ENCODE measurements around the gene C2orf49.
A peak's percentile ranks its signal among the peaks of the same experiment; 100 is the strongest.
"Not testable (repeated sequence)": the region's sequence is repeated elsewhere in the genome, so short reads cannot be mapped to it uniquely, and the experiment has no call there.

The C2orf49 gene

DNA sequence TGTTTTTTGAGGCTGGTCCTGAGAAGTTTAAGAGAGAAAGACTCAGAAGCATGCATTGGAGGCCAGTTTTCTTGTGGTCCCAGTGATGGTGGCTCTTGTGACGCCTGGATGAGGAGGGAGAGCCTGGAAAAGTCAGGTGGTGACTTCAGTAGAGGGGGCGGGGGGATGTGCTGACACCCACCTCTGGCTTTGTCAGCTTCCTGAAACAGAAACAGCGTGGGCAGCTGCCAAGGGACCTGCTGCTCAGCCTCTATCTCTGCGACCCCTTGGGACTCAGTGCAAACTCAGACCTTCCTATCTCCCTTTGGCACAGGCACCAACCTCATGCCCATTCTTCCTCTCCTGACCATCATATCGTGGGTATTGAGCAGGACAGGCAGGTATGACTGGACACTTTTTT, 14.2 kb upstream of the C2orf49 start:
- DNase-seq: no peak

DNA sequence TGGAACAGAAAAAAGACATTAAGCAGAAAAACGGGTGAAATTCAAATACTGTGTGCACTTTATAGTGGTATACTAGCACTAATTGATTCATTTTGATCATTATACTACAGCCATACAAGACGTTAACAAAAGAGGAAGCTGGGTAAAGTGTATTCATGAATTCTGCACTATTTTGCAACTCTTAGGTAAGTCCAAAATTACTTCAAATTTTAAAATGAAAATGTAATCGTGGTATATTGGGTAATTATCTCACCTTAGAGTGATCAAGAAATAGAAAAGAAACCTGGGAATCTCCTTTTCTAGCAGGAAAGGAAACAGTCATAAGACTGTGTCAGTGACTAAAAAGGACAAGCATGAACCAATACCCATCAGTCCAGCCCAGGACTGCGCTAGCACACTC, 13.2 kb upstream of the C2orf49 start:
- no peak for DNase-seq

DNA sequence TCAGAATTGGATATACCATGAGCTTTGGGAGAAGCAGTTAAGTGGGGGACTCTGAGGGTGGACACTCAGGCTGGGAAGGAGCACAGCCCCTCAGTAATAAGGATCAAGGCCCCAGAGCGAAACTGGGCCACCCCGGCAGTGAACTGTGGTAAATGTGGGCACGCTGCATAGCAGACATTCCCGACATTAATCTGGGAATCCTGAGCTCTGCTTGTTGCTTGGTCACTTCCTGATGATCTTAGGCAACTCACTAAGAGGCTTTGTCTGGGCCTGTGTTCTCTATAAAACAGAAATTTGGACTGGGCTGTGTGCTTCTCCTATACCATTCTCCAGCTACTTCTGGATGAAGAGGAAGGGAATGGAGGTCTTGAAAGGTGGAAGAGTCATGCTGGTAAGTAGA, 12.6 kb upstream of the C2orf49 start:
- no peak for DNase-seq

DNA sequence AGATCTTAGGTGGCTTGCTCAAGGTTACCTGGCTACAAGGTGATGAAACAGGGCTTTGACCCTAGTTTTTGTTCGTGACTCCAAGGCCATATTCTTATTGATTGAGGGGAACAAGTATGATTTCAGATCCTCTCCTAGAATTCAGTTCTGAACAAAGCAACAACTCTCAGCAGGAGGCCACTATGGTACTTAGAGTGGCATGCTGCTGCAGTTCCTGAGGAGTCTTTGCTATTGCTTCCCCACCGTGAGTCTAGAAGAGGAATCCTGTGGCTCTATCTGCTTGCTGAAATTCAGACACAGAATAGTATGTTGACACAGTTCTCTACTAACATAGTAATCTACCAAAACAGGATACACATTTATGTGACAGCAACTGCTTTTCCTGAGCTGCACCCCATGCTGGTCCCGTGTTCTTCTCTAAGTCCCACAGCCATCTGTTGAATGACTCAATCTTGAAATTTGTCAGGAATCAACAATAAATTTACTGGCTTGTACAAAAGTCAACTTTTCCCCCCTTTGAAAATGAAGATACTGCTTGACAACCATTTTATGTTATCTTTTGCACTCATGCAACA, 11.9 kb upstream of the C2orf49 start:
- no peak for DNase-seq

DNA sequence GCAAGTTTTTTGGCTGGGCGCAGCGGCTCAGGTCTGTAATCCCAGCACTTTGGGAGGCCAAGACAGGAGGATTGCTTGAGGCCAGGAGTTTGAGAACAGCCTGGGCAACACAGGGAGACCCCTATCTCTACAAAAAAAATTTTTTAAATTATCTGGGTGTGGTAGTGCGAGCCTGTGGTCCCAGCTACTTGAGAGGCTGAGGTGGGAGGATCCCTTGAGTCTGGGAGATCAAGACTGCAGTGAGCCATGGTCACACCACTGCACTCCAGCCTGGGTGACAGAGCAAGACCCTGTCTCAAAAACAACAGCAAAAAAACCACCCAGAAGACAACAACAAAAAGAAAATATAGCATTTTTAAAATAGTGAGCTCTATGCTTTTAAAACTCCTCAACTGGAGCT, 10.1 kb upstream of the C2orf49 start:
- DNase-seq: not testable (repeated sequence)

DNA sequence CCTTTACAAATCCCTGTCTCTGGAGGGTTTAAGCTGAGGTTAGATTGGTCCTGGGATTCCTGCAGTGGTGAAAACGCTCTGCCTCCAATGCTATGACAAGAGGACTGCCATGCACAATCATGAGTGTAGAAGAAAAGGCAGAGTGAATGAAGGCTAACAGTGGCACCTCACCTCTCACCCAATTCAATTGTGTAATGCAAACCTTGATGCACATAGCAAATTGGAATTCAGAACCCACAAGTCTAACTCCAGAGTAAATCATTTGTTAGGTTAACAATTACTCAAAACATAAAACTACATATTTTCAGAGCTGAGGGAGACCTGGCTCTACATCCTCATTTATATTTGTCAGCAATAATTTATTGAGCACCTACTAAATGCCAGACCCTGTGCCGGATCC, 9.7 kb upstream of the C2orf49 start:
- DNase-seq: no peak

DNA sequence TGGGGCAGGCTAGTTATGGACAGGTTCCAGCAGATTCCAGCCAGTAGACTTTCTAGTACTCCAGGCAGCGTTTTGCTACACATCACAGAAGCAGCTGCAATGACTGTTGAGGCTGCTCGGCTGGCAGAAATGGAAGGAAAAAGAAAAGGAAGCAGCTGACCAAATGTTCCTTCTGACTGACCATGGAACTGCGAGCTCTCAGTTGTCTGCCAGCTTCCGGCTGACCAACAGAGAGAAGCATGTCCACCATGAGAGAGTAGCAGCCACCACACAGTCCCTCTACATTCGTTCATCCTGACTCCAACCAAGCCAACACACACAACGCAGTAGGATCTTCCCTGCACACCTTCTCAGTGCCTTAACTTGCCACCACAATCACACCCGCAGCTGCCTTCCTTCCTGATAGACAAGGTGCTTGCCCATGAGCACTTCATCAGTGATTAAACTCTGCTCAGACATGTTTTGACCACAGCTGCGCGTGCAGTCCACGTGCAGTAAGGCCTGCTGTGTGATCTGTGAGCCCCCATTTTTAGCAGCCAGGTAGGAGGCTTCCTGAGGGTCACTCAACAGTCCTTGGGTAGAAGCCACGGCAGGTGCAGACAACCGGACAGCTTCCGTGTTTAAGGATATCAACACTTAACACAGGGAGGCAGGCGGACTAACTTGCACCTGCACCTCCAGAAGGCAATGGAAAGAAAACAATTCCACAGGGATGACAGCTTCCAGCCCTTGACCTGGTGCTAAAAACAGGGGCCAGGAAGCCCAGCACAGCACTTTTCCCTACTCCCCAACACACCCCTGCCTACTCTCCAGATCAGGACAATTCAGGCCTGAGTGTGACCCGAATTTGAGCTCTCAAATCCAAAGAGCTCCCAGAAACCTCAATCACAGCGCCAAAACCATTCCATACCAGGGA, 8.8 kb upstream of the C2orf49 start:
- DNase-seq: peak; percentile 25

DNA sequence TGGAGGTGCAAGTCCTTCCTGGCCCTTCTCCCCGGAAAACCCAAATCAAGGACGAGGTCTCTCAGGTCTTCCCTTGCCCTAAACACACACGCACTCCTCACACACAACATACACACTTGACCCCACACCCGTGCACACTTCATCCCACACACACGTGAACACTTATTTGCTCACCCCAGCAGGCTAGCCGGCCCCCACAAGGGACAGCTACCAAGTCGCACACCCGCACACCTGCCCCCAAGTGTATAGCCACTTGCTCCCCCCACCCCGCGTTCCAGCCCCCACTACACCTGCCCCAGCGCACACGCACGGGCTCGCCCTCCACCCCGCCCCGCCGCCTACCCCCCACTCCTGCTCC, 8.2 kb upstream of the C2orf49 start:
- DNase-seq: no peak

DNA sequence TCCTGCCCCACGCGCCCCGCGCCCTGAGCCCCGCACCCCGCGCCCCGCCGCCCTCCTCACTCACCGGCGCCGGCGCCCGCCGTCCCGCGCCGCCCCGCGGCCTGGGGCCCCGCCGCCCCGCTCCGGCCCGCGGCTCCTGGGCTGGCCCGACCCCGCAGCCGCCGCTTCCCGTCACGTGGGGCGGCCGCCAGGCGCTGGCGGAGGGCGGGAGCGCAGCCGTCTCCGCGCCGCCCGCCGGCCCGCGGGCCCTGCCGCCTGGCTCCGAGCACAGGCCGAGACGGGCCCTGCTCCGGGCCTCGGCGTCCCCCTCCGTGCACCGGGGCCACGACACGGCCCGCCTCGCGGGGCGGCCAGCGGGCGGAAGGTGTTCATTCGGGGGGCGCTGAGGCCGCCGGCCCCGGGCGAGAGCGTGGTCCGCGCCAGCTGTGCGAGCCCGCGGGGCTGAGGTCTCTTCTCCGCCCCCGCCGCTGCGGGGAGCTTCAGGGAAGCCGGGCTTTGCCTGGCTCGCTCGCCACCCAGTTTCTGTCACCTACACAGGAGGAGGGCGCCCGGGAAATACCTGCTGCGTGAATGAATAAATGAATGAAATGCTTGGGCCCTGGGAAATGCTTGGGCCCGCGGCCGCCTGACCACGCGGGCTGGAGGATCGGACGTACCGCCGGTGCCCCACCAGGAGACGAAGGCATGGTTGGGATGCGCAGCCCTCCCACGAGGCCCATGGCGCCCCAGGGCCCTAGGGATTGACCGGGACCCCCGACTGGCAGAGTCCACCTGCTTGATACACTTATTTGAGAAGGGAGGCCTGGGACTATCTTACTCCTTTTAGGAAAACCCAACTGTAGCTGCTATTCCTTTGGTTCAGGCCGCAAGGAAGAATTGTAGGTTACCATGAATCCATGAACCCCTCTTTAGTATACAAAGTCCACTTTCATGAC, 7.5 kb upstream of the C2orf49 start, which contains the start of gene TGFBRAP1:
Gene TGFBRAP1 (minus strand): TSS at position 175 of the 935 bp plus-strand sequence. CDS start 21,434 bp downstream, outside the sequence.
- DNase-seq: peak; percentile 71

DNA sequence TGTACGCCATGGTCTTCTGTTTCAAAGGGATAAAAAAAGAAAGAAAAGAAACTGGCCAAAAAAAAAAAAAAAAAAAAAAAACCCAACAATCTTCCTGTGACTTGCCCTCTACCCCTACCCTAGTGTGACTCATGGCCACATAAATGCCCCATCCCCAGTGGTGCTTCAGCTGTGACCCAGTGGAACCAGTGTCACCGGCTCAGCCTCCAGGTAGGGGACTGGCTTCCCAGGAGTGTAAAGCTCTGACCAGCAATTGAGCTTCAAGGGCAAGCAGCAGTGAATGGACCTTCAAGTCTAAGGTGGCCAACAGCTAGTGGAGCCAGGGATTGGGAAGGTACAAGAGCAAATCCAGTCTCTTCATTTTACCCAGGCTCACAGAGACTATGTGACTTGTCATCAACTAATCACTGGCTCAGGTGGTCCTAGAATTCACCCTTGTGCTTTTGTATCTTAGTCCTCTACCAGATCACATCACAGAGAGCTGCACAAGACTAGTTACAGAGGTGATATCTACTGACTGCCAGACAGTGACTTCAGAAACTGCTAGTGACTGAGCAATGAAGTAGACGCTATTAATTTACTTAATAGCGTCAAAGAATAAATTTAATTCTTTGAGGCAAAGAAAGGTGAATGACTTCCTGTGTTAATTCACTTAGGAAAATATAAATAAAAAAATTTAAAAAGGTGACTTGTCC, 6.5 kb upstream of the C2orf49 start:
- DNase-seq: no peak

DNA sequence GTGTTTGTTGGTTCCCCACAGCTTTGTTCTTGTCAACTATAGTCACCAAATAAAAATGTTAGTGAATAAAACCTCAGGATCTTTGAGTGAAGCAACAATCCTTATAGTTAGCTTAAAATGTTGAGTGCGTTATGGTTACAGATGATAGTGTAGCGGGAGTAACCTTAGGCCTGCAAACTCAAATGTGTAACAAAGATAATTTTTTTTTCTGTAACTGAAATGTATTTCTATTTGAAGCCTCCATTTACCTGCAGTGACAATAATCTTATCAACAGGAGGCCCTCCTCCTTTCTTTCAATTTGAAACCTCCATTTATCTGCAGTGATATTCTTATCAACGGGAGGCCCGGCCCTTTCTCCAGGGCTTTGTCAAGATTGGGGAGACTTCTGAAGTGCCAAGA, 3.1 kb upstream of the C2orf49 start:
- no peak for DNase-seq

DNA sequence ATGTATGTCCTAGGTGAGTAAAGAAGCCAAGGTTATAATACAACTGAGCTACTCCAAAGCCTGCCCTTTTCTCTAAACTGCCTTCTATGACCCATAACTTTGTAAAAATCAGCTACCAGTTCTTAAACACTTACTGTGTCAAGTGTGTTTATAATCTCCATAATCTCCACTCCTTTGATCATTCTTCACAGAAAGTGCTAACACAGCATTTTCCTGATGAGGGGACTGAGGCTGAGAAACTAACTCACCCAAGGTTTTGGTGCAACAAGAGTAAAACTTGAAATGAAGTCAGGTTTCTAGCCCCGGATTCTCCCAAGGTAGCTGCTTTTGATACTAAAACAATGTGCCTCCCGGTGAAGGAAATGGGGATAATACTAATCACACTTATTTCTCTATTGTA, 1.9 kb upstream of the C2orf49 start:
- DNase-seq: no peak

DNA sequence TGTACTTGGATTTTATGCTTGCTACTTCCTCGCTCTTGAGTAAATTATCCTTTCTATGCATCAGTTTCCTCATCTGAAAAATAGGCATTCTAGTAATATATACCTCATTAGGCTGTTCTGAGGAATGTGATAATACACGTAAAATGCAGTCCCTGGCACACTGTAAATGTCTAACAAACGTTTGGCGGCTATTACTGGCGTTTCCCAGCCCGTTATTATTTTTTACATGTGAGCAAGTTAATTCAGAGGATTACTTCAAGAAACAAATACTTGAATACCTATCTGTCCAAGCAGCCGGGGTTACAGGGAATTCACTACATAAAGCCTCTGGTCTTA, 586 bp upstream of the C2orf49 start:
- DNase-seq: no peak

DNA sequence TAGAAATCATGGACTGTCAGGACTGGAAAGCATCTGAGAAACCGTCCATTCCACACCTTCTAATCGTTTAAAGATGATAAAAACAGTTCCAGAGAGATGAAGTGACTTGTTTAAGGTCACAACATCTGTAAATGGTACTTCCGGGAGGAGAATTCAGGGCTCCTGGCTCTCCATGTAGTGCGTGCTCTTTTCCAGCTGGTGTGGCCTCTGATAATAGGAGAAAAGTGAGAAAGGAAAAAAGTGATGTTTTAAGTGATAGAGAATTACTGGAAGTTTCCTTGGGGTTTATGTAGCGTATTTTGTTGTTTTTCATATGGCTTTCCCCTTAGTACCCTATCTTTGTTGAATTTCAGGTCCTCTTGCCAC, 663 bp downstream of the C2orf49 start:
- no peak for DNase-seq

DNA sequence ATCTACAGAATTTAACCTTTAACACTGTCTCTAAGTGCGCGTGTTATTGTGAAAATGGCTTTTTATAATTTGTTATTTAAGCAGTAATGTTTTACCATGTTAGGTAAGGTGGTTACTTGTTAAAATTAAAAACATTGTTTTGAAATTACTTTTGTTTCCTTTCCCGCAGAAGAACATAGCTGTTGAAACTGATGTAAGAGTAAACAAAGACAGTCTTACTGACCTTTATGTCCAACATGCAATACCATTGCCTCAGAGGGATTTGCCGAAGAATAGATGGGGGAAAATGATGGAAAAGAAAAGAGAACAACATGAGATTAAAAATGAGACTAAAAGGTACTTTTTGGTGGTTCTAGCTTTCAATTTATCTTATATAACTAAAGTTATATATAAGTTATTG, 2.1 kb downstream of the C2orf49 start:
- no peak for DNase-seq

DNA sequence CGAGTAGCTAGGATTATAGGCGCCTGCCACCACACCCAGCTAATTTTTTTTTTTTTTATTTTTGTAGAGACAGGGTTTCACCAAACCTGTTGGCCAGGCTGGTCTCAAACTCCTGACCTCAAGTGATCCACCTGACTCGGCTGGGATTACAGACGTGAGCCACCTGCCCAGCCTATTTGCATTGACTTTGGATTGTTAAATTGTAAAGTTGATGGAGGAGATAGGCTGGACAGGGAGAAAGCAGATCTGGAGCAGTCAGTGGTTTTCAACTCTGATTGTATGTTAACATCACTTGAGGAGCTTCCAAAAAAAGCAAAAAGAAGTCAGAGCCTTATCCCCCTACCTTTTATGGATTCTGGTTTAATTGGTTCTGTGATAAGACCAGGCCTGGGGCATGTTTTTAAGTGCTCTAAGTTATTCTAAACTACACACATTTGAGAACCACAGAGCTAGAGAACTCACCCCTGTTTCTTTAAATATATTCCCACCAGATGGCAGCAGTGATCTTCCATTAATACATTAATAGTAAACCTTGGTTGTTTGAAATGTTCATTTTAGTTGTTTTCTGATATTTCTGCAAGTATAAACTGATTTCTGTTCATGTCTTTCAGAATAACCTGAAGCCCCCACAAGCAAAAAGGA, 7.5 kb downstream of the C2orf49 start:
- no peak for DNase-seq

DNA sequence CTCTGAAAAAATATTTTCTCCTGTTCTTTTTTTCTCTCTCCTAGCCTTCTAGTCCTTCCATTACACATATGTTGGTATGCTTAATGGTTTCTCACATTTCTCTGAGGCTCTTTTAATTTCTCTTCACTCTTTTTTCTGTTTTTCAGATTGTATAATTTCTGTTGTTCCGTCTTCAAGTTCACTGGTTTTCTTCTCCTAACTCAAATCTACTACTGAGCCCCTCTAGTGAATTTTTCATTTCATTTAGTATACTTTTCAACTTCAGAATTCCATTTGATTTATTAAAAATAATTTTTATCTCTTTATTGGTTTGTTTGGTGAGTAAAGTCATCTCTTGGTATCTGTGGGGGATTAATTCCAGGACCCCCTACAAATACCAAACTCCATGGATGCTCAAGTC, 19.8 kb downstream of the C2orf49 start:
- DNase-seq: no peak

DNA sequence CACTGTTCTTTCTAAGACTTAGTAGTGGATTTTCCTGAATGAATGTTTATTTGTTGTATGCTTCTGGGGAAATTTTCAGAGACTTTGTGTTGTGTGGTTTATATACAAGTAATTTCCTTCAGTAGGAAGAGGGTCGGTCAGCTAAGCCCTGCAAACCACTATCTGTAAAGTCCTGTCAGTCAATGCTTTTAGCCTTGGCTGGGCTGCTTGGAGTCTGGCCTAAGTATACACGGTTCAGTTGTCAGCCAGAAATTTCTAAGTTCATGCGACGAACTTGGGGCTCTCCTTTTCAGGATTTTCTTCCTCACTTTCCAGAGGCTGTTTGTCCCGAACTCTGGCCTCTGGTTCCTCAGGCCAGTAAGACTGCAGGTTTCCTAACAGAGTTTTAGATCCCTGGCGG, 21.3 kb downstream of the C2orf49 start:
- DNase-seq: no peak

DNA sequence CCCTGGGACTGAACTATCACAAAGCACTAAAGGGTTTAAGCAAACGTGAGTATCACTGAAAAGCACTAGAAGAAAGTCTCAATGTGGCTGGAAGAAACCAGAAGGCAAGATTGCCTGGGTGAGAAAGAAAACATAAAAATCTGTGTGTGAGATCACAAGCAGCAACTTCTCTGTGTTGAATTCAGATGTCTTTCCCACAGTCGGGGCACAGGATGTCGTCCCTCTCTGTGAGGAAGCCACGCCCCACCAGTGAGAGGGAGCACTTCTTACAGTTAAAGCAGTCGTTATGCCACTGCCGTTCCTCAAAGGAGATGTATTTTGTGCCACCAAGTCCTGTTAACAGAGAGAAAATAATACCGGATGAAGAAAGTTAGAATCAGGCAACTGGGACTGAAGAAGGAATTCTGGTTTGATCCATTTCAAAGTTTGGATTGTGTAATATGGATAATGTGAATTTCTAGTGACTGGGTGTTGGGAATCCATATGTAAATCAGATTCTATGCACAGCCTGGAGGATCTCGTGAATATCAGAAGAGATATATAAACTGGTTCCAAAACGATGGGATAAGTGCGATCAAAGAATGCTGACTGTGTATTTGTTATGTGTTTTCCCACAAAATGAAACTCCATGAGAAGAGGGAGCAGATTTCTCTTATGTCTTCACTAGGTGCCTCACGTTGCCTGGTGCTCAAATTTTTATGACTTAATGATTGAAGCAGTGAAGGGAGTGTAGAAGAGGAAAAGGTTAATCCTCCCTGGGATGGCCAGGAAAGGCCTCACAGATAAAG, 24.0 kb downstream of the C2orf49 start:
- DNase-seq: peak; percentile 38

DNA sequence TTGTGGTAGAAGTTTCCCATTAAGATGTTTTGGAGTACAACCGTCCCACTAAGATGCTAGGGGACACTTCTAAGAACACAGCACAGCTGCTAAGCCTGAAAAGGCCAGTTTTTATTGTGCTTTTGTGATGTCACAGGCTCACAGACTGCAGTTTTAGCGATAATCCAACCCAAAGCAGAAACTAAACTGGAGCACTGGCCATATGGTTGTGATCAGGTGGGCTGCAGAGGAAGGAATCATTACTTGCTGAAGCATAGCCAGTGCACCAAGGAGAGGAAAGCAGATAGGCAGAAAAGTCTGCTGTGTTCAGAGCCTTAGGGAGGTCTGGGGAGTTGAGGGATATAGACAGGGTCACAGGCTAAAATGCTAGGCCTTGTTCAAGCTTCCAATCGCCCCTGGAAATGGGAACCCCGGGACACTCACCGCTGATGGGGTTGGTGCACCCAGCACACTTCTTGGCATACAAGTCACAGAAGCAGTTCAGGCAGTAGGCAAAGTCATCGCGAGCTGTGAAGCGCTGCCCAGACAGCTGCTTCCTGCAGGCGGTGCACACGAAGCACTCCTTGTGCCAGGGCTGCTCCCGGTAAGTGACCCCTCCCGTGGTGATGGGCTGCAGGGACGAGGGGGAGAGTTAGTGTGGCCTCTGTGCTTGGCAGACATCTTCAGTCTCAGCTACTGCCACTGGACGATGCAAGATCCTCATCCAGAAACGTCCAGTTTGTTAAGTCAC, 25.7 kb downstream of the C2orf49 start:
- no peak for DNase-seq

Data from activated T-cell treated with anti-CD3 and anti-CD28 coated beads, Interleukin-2, amount 50 U/mL, for 1 hour (primary cell).